ENCODE results near the gene LRRFIP2.
"Not testable (repeated sequence)": the region's sequence is repeated elsewhere in the genome, so short reads cannot be mapped to it uniquely, and the experiment has no call there.

LRRFIP2 gene

DNA sequence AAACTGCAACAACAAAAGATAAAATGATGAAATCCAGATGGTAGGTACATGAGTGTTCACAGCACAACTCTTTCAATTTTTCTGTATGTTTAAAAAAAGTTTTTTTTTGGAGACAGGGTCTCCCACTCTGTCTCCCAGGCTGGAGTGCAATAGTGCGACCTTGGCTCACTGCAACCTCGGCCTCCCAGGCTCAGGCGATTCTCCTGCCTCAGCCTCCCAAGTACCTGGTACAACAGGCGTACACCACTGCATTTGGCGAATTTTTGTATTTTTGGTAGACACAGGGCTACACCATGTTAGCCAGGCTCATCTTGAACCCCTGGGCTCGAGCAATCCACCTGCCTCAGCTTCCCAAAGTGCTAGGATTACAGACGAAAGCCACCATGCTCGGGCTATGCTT lies 18.6 kb downstream of the LRRFIP2 start:
- TF ChIP-seq SUZ12 (IDR thresholded peaks at IDR 0.05; ENCODE audit: extremely low read depth, insufficient read depth, insufficient read length) (no peak), YY1 (IDR thresholded peaks at IDR 0.05; ENCODE audit: insufficient read depth, insufficient read length) (no peak), ZNF274 (IDR thresholded peaks at IDR 0.05; ENCODE audit: low read depth, low read length) (no peak)
- Histone ChIP-seq H3K4me1 (ENCODE audit: insufficient read depth, insufficient read length) (no peaks in the 10 kb centered on the region), H3K36me3 (ENCODE audit: insufficient read depth, insufficient read length, low read length) (peaks cover 17% of the 10 kb centered on the region), H3K27me3 (ENCODE audit: insufficient read depth, insufficient read length) (no peaks in the 10 kb centered on the region), H3K9ac (ENCODE audit: insufficient read length, low read depth) (no peak overlapping the region), H3K9me3 (ENCODE audit: insufficient read depth, low read length) (no peaks in the 10 kb centered on the region), H3K4me3 (ENCODE audit: insufficient read length, low read depth) (no peak overlapping the region)
- DNase-seq (ENCODE audit: low read depth, low spot score): no peak

DNA sequence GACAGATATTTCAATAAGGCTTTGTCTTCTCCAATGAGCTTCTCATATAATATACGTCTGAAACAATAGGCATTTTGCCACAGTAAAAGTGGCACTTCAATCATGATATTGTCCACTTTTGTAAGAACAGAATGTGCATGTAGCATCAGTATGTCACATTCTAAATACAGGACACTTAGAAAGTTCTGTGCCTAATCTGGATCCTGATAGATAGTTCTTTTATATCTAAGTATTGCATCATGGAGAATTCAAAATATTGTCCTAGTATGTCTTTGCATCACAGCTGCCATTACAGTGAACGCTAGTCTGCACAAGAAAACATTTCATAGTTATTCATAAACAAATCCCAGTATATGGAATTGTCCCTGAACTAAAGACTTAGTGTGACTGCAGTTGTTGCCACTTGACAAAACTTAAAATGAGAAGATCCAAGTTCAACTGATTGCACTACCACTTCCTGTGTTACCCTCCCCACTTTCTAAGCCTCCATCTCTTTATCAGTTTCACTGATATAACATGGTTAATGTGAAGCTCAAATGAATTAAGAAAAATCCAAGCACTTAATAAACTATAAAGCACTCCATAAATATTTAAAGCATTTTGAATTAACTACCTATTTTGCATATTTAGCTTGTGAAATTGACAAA lies 19.6 kb downstream of the LRRFIP2 start:
- no peaks in the 10 kb centered on the region for H3K4me1 ChIP-seq (ENCODE audit: insufficient read depth, insufficient read length)
- H3K4me3 ChIP-seq (ENCODE audit: insufficient read length, low read depth): no peak overlapping the region
- TF ChIP-seq ZNF274 (IDR thresholded peaks at IDR 0.05; ENCODE audit: low read depth, low read length) (no peak), YY1 (IDR thresholded peaks at IDR 0.05; ENCODE audit: insufficient read depth, insufficient read length) (no peak), SUZ12 (IDR thresholded peaks at IDR 0.05; ENCODE audit: extremely low read depth, insufficient read depth, insufficient read length) (no peak)
- DNase-seq (ENCODE audit: low read depth, low spot score): no peak
- H3K9ac ChIP-seq (ENCODE audit: insufficient read length, low read depth): no peak overlapping the region
- H3K27me3 ChIP-seq (ENCODE audit: insufficient read depth, insufficient read length): no peaks in the 10 kb centered on the region
- H3K9me3 ChIP-seq (ENCODE audit: insufficient read depth, low read length): no peaks in the 10 kb centered on the region
- H3K36me3 ChIP-seq (ENCODE audit: insufficient read depth, insufficient read length, low read length): peaks cover 17% of the 10 kb centered on the region

DNA sequence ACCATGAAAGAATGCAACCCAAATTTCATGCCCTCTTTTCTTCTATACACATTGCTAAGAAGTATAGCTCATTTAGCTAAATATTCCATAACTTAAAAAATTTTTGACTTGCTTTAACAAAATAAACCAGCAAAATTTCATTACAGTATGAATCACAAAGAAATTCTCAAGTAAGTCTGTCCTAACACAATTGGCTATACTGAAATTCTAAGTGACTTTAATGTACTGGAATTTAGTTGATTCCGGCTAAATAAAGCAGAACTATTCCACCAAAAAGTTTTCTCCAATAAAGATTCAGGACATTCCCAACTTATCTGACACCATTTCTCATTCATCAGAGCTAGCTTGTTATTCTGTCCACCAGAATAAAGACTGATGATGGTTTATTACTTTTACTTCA lies 23.8 kb downstream of the LRRFIP2 start:
- Histone ChIP-seq H3K27me3 (ENCODE audit: insufficient read depth, insufficient read length) (no peaks in the 10 kb centered on the region), H3K9me3 (ENCODE audit: insufficient read depth, low read length) (no peaks in the 10 kb centered on the region), H3K36me3 (ENCODE audit: insufficient read depth, insufficient read length, low read length) (peaks cover 48% of the 10 kb centered on the region), H3K4me3 (ENCODE audit: insufficient read length, low read depth) (no peak overlapping the region), H3K9ac (ENCODE audit: insufficient read length, low read depth) (no peak overlapping the region), H3K4me1 (ENCODE audit: insufficient read depth, insufficient read length) (no peaks in the 10 kb centered on the region)
- no peak for DNase-seq (ENCODE audit: low read depth, low spot score)
- TF ChIP-seq YY1 (IDR thresholded peaks at IDR 0.05; ENCODE audit: insufficient read depth, insufficient read length) (no peak), ZNF274 (IDR thresholded peaks at IDR 0.05; ENCODE audit: low read depth, low read length) (no peak)

DNA sequence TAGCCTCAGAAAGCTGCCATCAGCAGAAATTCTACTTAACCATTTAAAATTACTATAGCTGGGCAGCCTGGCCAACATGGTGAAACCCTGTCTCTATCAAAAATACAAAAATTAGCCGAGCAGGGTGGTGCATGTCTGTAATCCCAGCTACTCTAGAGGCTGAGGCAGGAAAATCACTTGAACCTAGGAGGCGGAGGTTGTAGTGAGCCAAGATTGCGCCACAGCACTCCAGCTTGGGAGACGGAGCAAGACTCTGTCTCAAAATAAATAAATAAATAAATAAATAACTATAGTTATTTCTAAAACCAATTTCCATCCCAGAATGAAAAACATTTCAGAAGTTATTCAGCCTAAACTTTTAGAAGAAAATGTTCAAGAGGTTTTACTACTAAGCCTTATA lies 25.1 kb downstream of the LRRFIP2 start:
- H3K4me3 ChIP-seq (ENCODE audit: insufficient read length, low read depth): no peak overlapping the region
- H3K9me3 ChIP-seq (ENCODE audit: insufficient read depth, low read length): no peaks in the 10 kb centered on the region
- no peak overlapping the region for H3K9ac ChIP-seq (ENCODE audit: insufficient read length, low read depth)
- TF ChIP-seq SUZ12 (IDR thresholded peaks at IDR 0.05; ENCODE audit: extremely low read depth, insufficient read depth, insufficient read length) (no peak), YY1 (IDR thresholded peaks at IDR 0.05; ENCODE audit: insufficient read depth, insufficient read length) (no peak)
- no peaks in the 10 kb centered on the region for H3K4me1 ChIP-seq (ENCODE audit: insufficient read depth, insufficient read length)
- H3K36me3 ChIP-seq (ENCODE audit: insufficient read depth, insufficient read length, low read length): peaks cover 54% of the 10 kb centered on the region
- H3K27me3 ChIP-seq (ENCODE audit: insufficient read depth, insufficient read length): no peaks in the 10 kb centered on the region
- no peak for DNase-seq (ENCODE audit: low read depth, low spot score)

DNA sequence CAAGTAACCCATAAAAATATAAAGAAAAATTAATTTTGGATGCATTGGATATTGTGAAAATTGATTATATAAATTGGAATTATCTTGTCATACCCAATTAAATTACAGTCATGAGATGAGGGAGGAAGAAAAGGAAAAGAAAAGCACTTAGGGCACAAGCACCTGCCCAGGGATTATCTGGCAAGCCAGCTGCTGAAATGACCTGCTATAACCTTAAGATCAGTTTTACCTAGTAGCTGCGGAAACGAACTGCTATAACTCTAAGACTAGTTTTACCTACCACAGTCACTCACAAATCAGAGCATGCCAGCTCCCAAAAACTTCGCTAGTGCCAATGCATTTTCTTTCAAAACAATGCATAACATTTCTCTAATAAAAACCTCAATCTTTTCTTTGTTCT lies 26.2 kb downstream of the LRRFIP2 start:
- no peaks in the 10 kb centered on the region for H3K4me1 ChIP-seq (ENCODE audit: insufficient read depth, insufficient read length)
- no peak overlapping the region for H3K4me3 ChIP-seq (ENCODE audit: insufficient read length, low read depth)
- DNase-seq (ENCODE audit: low read depth, low spot score): no peak
- no peaks in the 10 kb centered on the region for H3K9me3 ChIP-seq (ENCODE audit: insufficient read depth, low read length)
- no peak for TF ChIP-seq YY1 (IDR thresholded peaks at IDR 0.05; ENCODE audit: insufficient read depth, insufficient read length)
- no peak for TF ChIP-seq SUZ12 (IDR thresholded peaks at IDR 0.05; ENCODE audit: extremely low read depth, insufficient read depth, insufficient read length)
- no peak for TF ChIP-seq ZNF274 (IDR thresholded peaks at IDR 0.05; ENCODE audit: low read depth, low read length)
- peaks cover 53% of the 10 kb centered on the region for H3K36me3 ChIP-seq (ENCODE audit: insufficient read depth, insufficient read length, low read length)
- no peaks in the 10 kb centered on the region for H3K27me3 ChIP-seq (ENCODE audit: insufficient read depth, insufficient read length)
- no peak overlapping the region for H3K9ac ChIP-seq (ENCODE audit: insufficient read length, low read depth)

DNA sequence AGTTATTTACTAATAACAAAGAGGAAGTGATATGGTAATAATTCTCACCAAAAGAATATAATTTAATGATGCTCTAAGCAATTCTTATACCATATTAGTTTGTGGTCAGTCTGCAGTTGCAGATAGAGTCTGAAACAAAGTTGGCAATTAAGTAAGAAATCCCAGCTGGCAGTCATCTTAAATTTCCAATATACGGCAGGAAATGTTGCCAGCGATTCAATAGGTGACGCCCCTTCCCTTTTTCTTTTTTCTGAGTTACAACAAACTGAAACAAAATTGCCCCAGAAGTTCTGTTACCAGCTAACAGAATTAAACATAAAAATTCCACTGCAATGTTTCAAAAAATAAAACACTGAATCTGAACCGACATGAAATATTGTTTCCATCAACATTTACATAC lies 26.7 kb downstream of the LRRFIP2 start:
- Histone ChIP-seq H3K4me3 (ENCODE audit: insufficient read length, low read depth) (no peak overlapping the region), H3K27me3 (ENCODE audit: insufficient read depth, insufficient read length) (no peaks in the 10 kb centered on the region), H3K9ac (ENCODE audit: insufficient read length, low read depth) (no peak overlapping the region), H3K36me3 (ENCODE audit: insufficient read depth, insufficient read length, low read length) (peaks cover 59% of the 10 kb centered on the region), H3K4me1 (ENCODE audit: insufficient read depth, insufficient read length) (no peaks in the 10 kb centered on the region), H3K9me3 (ENCODE audit: insufficient read depth, low read length) (no peaks in the 10 kb centered on the region)
- TF ChIP-seq SUZ12 (IDR thresholded peaks at IDR 0.05; ENCODE audit: extremely low read depth, insufficient read depth, insufficient read length) (no peak), ZNF274 (IDR thresholded peaks at IDR 0.05; ENCODE audit: low read depth, low read length) (no peak), YY1 (IDR thresholded peaks at IDR 0.05; ENCODE audit: insufficient read depth, insufficient read length) (no peak)
- DNase-seq (ENCODE audit: low read depth, low spot score): no peak

DNA sequence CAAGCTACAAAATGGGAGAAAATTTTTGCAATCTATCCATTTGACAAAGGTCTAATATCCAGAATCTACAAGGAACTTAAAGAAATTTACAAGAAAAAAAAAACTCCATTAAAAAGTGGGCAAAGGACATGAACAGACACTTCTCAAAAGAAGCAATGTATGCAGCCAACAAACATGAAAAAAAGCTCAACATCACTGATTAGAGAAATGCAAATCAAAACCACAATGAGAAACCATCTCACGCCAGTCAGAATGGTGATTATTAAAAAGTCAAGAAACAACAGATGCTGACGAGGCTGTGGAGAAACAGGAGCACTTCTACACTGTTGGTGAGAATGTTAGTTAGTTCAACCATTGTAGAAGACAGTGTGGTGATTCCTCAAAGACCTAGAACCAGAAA lies 27.5 kb downstream of the LRRFIP2 start:
- H3K9ac ChIP-seq (ENCODE audit: insufficient read length, low read depth); H3K4me1 ChIP-seq (ENCODE audit: insufficient read depth, insufficient read length); DNase-seq (ENCODE audit: low read depth, low spot score); H3K27me3 ChIP-seq (ENCODE audit: insufficient read depth, insufficient read length); H3K9me3 ChIP-seq (ENCODE audit: insufficient read depth, low read length); H3K4me3 ChIP-seq (ENCODE audit: insufficient read length, low read depth): not testable (repeated sequence)
- H3K36me3 ChIP-seq (ENCODE audit: insufficient read depth, insufficient read length, low read length): peaks cover 60% of the 10 kb centered on the region

DNA sequence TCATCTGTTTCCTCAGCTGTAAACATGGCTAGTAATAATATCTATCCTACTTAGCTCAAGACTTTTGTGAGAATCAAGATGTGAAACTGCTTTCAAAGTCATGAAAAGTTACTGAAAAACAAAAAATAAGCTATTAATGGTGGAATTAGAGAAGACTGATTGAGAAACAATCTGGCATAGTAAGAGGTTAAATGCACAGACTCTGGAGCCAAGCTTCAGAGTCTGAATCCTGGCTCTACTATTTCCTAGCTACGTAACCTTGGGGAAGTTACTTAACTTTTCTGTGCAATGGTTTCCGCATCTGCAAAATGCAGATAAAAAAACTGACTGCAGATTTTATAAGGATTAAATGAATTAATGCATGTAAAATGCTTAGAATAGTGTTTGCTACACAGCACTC lies 28.8 kb downstream of the LRRFIP2 start:
- Histone ChIP-seq H3K27me3 (ENCODE audit: insufficient read depth, insufficient read length) (no peaks in the 10 kb centered on the region), H3K36me3 (ENCODE audit: insufficient read depth, insufficient read length, low read length) (peaks cover 64% of the 10 kb centered on the region), H3K4me1 (ENCODE audit: insufficient read depth, insufficient read length) (no peaks in the 10 kb centered on the region), H3K4me3 (ENCODE audit: insufficient read length, low read depth) (no peak overlapping the region), H3K9me3 (ENCODE audit: insufficient read depth, low read length) (no peaks in the 10 kb centered on the region), H3K9ac (ENCODE audit: insufficient read length, low read depth) (no peak overlapping the region)
- no peak for TF ChIP-seq SUZ12 (IDR thresholded peaks at IDR 0.05; ENCODE audit: extremely low read depth, insufficient read depth, insufficient read length)
- no peak for TF ChIP-seq ZNF274 (IDR thresholded peaks at IDR 0.05; ENCODE audit: low read depth, low read length)
- no peak for TF ChIP-seq YY1 (IDR thresholded peaks at IDR 0.05; ENCODE audit: insufficient read depth, insufficient read length)
- DNase-seq (ENCODE audit: low read depth, low spot score): no peak

All from NT2/D1 (cell line).